HCT116 (cell line): ENCODE results near the gene OR11H6. TPM values are rescaled to one million over a fixed set of nuclear protein-coding genes. Genes with fewer than 3 reads are reported as not detected.

ENCODE experiments used
- ATAC-seq: fragments of 200-7000 bp; cut with Tn5 transposase; 2 replicates; pipeline ENCODE4 v1.9.1; 2020; ENCODE audit warnings: mild to moderate bottlenecking, moderate library complexity
- BruUV-seq: library from RNA; stranded (reverse); fragments of 400-500 nt; replicated peaks from 2 replicates; lab custom pipeline; 2021; lab: Mats Ljungman, UMichigan
- CTCF ChIA-PET: fragments of 300-600 bp; sonication (Branson Sonifier 250); formaldehyde crosslinking; loops from one replicate; lab custom pipeline; 2021; ENCODE audit warnings: antibody characterized with exemption; lab: Charles Lee
- POLR2A ChIA-PET: fragments of 300-600, 350-600 bp; sonication (Branson Sonifier 250); formaldehyde crosslinking; loops from one replicate; lab custom pipeline; 2021; ENCODE audit warnings: antibody characterized with exemption; lab: Charles Lee
- RAD21 ChIA-PET, 2 experiments: fragments of 300-600 bp; sonication (Branson Sonifier 250); formaldehyde crosslinking; loops; one replicate each; lab custom pipeline; 2023; ENCODE audit warnings: low total read pairs in 2 of 2; ENCODE audit not compliant: uncharacterized antibody in 2 of 2, unreplicated experiment in 2 of 2, low non-redundant PET in 1 of 2; lab: Charles Lee
- DNase-seq: peaks from one replicate; pipeline ENCODE4 v3.0.0-alpha.2; 2010; ENCODE audit warnings: low read depth, low spot score
- H2AFZ ChIP-seq: fragments of 200-600 bp; shearing (Covaris generic), sonication (generic); 2 replicates; pipeline ENCODE4 v1.6.1; 2017; ENCODE audit warnings: low read depth, mixed run types, mixed read lengths, antibody characterized with exemption, low read length; ENCODE audit not compliant: poor library complexity, severe bottlenecking
- H3K27ac ChIP-seq: 2 replicates; pipeline ENCODE4 v1.5.1; 2012; ENCODE audit warnings: low read depth, low read length
- H3K27me3 ChIP-seq: fragments of 200-600 bp; sonication (generic); 2 replicates; pipeline ENCODE4 v1.6.1; 2016; ENCODE audit warnings: mixed run types, low read length, mixed read lengths; ENCODE audit not compliant: insufficient read depth
- H3K36me3 ChIP-seq, 2 experiments: fragments of 200-500 bp in 1 of 2; fragments of 200-600 bp in 1 of 2; sonication (Bioruptor generic) in 1 of 2; sonication (generic) in 1 of 2; 2 replicates each; pipeline versions ENCODE4 v1.5.1 to v1.6.1; 2014 to 2016; ENCODE audit warnings: low read length in 2 of 2, inconsistent platforms in 1 of 2, mixed read lengths in 1 of 2, mixed run types in 1 of 2; ENCODE audit not compliant: insufficient read depth in 2 of 2, control insufficient read depth in 1 of 2
- H3K4me1 ChIP-seq, 2 experiments: fragments of 200-600 bp in 1 of 2; sonication (generic) in 1 of 2; 2 replicates each; pipeline versions ENCODE4 v1.5.1 to v1.6.1; 2012 to 2017; ENCODE audit warnings: low read length in 2 of 2, inconsistent platforms in 1 of 2, mild to moderate bottlenecking in 1 of 2, mixed read lengths in 1 of 2, mixed run types in 1 of 2, moderate library complexity in 1 of 2; ENCODE audit not compliant: insufficient read depth in 2 of 2, control insufficient read depth in 1 of 2
- H3K4me2 ChIP-seq: fragments of 200-600 bp; sonication (generic); 2 replicates; pipeline ENCODE4 v1.6.1; 2017; ENCODE audit warnings: mixed run types, low read length, mixed read lengths
- H3K4me3 ChIP-seq, 2 experiments: fragments of 200-600 bp in 1 of 2; sonication (generic) in 1 of 2; replicated peaks in 1 of 2; 2 replicates each; pipeline ENCODE4 v1.5.1; 2011 to 2016; ENCODE audit warnings: low read length in 2 of 2, control low read depth in 1 of 2, low read depth in 1 of 2, mild to moderate bottlenecking in 1 of 2, mixed read lengths in 1 of 2, mixed run types in 1 of 2
- H3K79me2 ChIP-seq: fragments of 200-600 bp; sonication (generic); 2 replicates; pipeline ENCODE4 v1.6.1; 2017; ENCODE audit warnings: mild to moderate bottlenecking, mixed run types, low read length, moderate library complexity, mixed read lengths; ENCODE audit not compliant: insufficient read depth
- H3K9ac ChIP-seq: fragments of 200-600 bp; sonication (generic); 2 replicates; pipeline ENCODE4 v1.6.1; 2016; ENCODE audit warnings: low read length, mixed read lengths
- H3K9me2 ChIP-seq: fragments of 200-600 bp; sonication (generic), shearing (Covaris generic); 2 replicates; pipeline ENCODE4 v1.6.1; 2017; ENCODE audit warnings: mixed run types, mild to moderate bottlenecking, moderate library complexity; ENCODE audit not compliant: insufficient read depth
- H3K9me3 ChIP-seq, 2 experiments: fragments of 200-500 bp in 1 of 2; fragments of 200-600 bp in 1 of 2; sonication (Bioruptor generic) in 1 of 2; sonication (generic) in 1 of 2; 2 replicates each; pipeline ENCODE4 v1.6.1; 2014 to 2017; ENCODE audit warnings: low read length in 2 of 2, mixed read lengths in 2 of 2, inconsistent platforms in 1 of 2, low read depth in 1 of 2, mild to moderate bottlenecking in 1 of 2, mixed run types in 1 of 2, moderate library complexity in 1 of 2; ENCODE audit not compliant: control insufficient read depth in 1 of 2, insufficient read depth in 1 of 2
- H4K20me1 ChIP-seq: fragments of 200-600 bp; sonication (generic), shearing (Covaris generic); 2 replicates; pipeline ENCODE4 v1.6.1; 2017; ENCODE audit warnings: mixed run types, mild to moderate bottlenecking, moderate library complexity; ENCODE audit not compliant: insufficient read depth
- CBX3 ChIP-seq: IDR thresholded peaks from 2 replicates; pipeline ENCODE4 v1.6.1; 2012; ENCODE audit warnings: low read depth
- CEBPB ChIP-seq: IDR thresholded peaks from 2 replicates; pipeline ENCODE4 v1.6.1; 2012; ENCODE audit warnings: low read depth
- CTCF ChIP-seq, 3 experiments: fragments of 200-600 bp in 1 of 3; sonication (generic) in 1 of 3; IDR thresholded peaks in 2 of 3; conservative IDR thresholded peaks in 1 of 3; 2 replicates each; pipeline ENCODE4 v1.5.1; 2012 to 2017; ENCODE audit warnings: low read depth in 2 of 3, low read length in 2 of 3, antibody characterized with exemption in 1 of 3, borderline replicate concordance in 1 of 3, control low read depth in 1 of 3, mild to moderate bottlenecking in 1 of 3, mixed read lengths in 1 of 3, mixed run types in 1 of 3, moderate library complexity in 1 of 3; ENCODE audit not compliant: insufficient read depth in 1 of 3
- ELF1 ChIP-seq: IDR thresholded peaks from 2 replicates; pipeline ENCODE4 v1.6.1; 2012; ENCODE audit warnings: low read depth, borderline replicate concordance
- FOSL1 ChIP-seq: IDR thresholded peaks from 2 replicates; pipeline ENCODE4 v1.6.1; 2012; ENCODE audit warnings: low read depth
- JUND ChIP-seq: IDR thresholded peaks from 2 replicates; pipeline ENCODE4 v1.6.1; 2012
- MAX ChIP-seq: IDR thresholded peaks from 2 replicates; pipeline ENCODE4 v1.6.1; 2012
- POLR2AphosphoS5 ChIP-seq: IDR thresholded peaks from 2 replicates; pipeline ENCODE4 v1.6.1; 2011; ENCODE audit warnings: mild to moderate bottlenecking, low read depth, low read length, moderate library complexity
- RAD21 ChIP-seq: IDR thresholded peaks from 2 replicates; pipeline ENCODE4 v1.6.1; 2012; ENCODE audit warnings: low read depth, mild to moderate bottlenecking
- SIN3A ChIP-seq: IDR thresholded peaks from 2 replicates; pipeline ENCODE4 v1.6.1; 2012; ENCODE audit warnings: low read depth
- SP1 ChIP-seq: IDR thresholded peaks from 2 replicates; pipeline ENCODE4 v1.6.1; 2012; ENCODE audit warnings: low read depth
- SRF ChIP-seq: IDR thresholded peaks from 2 replicates; pipeline ENCODE4 v1.6.1; 2012; ENCODE audit warnings: low read depth
- TCF7L2 ChIP-seq: IDR thresholded peaks from 2 replicates; pipeline ENCODE4 v1.7.0; 2011; ENCODE audit warnings: borderline replicate concordance, inconsistent platforms; ENCODE audit not compliant: insufficient read depth, insufficient read length; ENCODE audit errors: extremely low read depth
- YY1 ChIP-seq: IDR thresholded peaks from 2 replicates; pipeline ENCODE4 v1.6.1; 2011; ENCODE audit warnings: low read length, low read depth, moderate library complexity, mild to moderate bottlenecking; ENCODE audit not compliant: insufficient replicate concordance; ENCODE audit errors: extremely low read depth
- ZBTB33 ChIP-seq: IDR thresholded peaks from 2 replicates; pipeline ENCODE4 v1.6.1; 2011; ENCODE audit warnings: mild to moderate bottlenecking, low read length, moderate library complexity; ENCODE audit not compliant: insufficient replicate concordance; ENCODE audit errors: extremely low read depth
- ZFX ChIP-seq: fragments of 450-650 bp; IDR thresholded peaks from 2 replicates; pipeline ENCODE4 v1.6.1; 2017
- ZNF274 ChIP-seq: fragments of 200-500 bp; sonication (Bioruptor generic); IDR thresholded peaks from 2 replicates; pipeline ENCODE4 v1.6.1; 2014; ENCODE audit warnings: mild to moderate bottlenecking, low read depth, low read length, inconsistent platforms
- intact Hi-C: fragments of 100-400 bp; cut with micrococcal nuclease; formaldehyde crosslinking; loops from 2 replicates; pipeline ENCODE4 v1.10.0; 2022
- total RNA-seq: library from RNA; stranded (reverse); gene quantifications from one replicate; pipeline ENCODE4 v1.2.1, GENCODE V29; 2021; ENCODE audit not compliant: unreplicated experiment

OR11H6 gene
- total RNA-seq, 1 experiment from 2014 or later, result not detected

- TF ChIP-seq FOSL1 (no peak), SP1 (no peak), MAX (no peak), POLR2AphosphoS5 (no peak), ZNF274 (no peak), CEBPB (no peak), JUND (no peak), ELF1 (no peak)
Observed at GRCh38 chr14:20177433-20177974, 46.0 kb upstream of the OR11H6 start (continued).

- Histone ChIP-seq H3K9ac (no peak overlapping the region), H3K27me3 (no peaks in the 10 kb centered on the region), H3K36me3 (no peaks in the 10 kb centered on the region), H2AFZ (no peak overlapping the region), H3K4me2 (no peak overlapping the region), H3K27ac (no peak overlapping the region), H3K4me3 (no peak overlapping the region), H3K4me1 (no peaks in the 10 kb centered on the region), H3K9me3 (no peaks in the 10 kb centered on the region), H4K20me1 (no peaks in the 10 kb centered on the region; the same call in 1 of the 2 replicates), H3K79me2 (no peaks in the 10 kb centered on the region), H3K9me2 (no peaks in the 10 kb centered on the region)
- ChIA-PET CTCF (no interaction called here), POLR2A (no interaction called here), RAD21 (no interaction called here)
- DNase-seq, result no peak
- no peak for ATAC-seq
- intact Hi-C loops, result no loop called here
- BruUV-seq, result no TSS peak
- TF ChIP-seq ZBTB33 (no peak), ZFX (no peak), CBX3 (no peak), RAD21 (no peak), TCF7L2 (no peak), CTCF (IDR thresholded peaks at IDR 0.05 in 2 of 3, conservative IDR thresholded peaks at IDR 0.05 in 1 of 3; ENCODE audit: borderline replicate concordance in 1 of 3, insufficient read depth in 1 of 3, low read depth in 2 of 3, low read length in 2 of 3) (no peak), POLR2AphosphoS5 (no peak), SRF (no peak), SIN3A (no peak), SP1 (no peak), YY1 (no peak)
Observed at GRCh38 chr14:20179218-20179617, 44.3 kb upstream of the OR11H6 start.
